ENCODE results near the gene NPBWR2. TPM values are rescaled to one million over a fixed set of nuclear protein-coding genes. Genes with fewer than 3 reads are reported as not detected.

Gene NPBWR2
- total RNA-seq, 4 donors from 2014 or later = not detected

DNA sequence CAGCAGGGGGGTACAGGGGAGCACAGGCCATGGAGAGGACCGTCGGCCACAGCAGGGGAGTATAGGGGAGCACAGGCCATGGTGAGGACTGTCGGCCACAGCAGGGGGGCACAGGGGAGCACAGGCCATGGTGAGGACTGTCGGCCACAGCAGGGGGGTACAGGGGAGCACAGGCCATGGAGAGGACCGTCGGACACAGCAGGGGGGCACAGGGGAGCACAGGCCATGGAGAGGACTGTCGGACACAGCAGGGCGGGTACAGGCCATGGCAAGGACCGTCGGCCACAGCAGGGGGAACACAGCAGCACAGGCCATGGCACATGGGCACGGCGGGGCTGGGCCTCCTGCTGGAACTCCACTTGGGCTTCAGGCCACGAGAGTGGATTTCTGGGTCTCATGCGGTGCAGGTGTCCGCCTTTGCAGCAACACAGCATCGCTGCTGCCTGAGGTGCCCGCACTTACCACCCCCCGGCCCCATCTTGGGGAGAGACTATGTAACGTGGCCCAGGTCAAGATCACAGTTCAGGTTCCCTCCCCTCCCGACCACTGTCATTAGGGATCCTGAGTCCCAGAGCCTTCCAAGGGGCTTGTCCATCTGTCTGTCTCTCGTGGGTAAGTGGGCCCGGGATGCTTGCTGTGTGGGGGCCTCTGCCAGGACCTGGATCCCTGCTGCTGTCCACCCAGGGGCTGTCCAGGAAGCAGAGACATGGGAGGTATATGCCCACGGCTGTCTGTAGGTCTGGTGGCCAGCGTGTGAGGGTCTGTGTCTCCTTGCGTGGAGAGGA is 2.5 kb downstream of the NPBWR2 start:
- H3K9me3 ChIP-seq = no peaks in the 10 kb centered on the region
- H3K4me3 ChIP-seq = no peak overlapping the region
- ATAC-seq = no peak
- no peaks in the 10 kb centered on the region for H3K36me3 ChIP-seq
- H3K4me1 ChIP-seq = peaks cover 0 to 13% (median 7%) of the 10 kb centered on the region in 3 donors
- TF ChIP-seq POLR2A (IDR thresholded peaks at IDR 0.05) (no peak), POLR2AphosphoS5 (IDR thresholded peaks at IDR 0.05) (no peak), EP300 (IDR thresholded peaks at IDR 0.05) (no peak)
- TF ChIP-seq, protein P1, sequence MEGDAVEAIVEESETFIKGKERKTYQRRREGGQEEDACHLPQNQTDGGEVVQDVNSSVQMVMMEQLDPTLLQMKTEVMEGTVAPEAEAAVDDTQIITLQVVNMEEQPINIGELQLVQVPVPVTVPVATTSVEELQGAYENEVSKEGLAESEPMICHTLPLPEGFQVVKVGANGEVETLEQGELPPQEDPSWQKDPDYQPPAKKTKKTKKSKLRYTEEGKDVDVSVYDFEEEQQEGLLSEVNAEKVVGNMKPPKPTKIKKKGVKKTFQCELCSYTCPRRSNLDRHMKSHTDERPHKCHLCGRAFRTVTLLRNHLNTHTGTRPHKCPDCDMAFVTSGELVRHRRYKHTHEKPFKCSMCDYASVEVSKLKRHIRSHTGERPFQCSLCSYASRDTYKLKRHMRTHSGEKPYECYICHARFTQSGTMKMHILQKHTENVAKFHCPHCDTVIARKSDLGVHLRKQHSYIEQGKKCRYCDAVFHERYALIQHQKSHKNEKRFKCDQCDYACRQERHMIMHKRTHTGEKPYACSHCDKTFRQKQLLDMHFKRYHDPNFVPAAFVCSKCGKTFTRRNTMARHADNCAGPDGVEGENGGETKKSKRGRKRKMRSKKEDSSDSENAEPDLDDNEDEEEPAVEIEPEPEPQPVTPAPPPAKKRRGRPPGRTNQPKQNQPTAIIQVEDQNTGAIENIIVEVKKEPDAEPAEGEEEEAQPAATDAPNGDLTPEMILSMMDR (IDR thresholded peaks at IDR 0.05) = no peak
- 61% methylated on average over 4 of the region's 25 CpGs; no CpG with 5 or more reads in 1 of the 2 donors for WGBS, 2 donors (ENCODE audit: low coverage in 1 of 2)
- peaks cover 86% of the 10 kb centered on the region for H3K27me3 ChIP-seq
- no peak overlapping the region for H3K27ac ChIP-seq

DNA sequence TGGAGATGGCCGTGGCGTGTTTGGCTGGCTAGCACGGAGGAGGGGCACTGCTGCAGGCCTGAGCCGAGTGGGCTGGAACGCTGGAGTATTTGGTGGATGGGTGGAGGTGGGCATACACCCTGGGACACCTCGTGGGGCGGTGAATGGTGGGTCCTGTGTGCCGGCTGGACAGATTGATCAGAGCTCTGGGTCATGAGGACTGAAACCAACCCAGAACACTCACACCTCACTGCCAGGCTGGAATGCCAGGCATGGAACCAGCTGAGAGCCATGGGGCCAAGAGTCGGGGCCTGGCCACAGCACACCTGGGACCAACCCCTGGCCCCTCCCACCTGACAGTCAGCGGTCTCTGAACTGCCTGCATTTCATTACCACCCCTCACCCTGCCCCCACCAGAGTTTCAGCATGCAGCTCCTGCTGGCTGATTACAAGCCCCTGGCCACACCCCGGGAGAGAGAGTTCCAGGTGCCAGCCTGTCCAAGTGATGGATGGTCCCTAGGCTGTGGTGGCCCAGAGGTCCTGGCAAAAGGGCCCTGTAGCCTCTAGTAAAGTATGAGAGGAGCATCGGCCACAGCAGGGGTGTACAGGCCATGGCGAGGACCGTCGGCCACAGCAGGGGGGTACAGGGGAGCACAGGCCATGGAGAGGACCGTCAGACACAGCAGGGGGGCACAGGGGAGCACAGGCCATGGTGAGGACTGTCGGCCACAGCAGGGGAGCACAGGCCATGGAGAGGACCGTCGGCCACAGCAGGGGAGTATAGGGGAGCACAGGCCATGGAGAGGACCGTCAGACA is 3.3 kb downstream of the NPBWR2 start:
- TF ChIP-seq POLR2AphosphoS5 (IDR thresholded peaks at IDR 0.05) = no peak
- TF ChIP-seq POLR2A (IDR thresholded peaks at IDR 0.05) = no peak
- no peak for TF ChIP-seq EP300 (IDR thresholded peaks at IDR 0.05)
- TF ChIP-seq, protein P1 (IDR thresholded peaks at IDR 0.05) = no peak
- 64 to 69% methylated on average over 8 to 9 of the region's 20 CpGs for WGBS, 2 donors (ENCODE audit: low coverage in 1 of 2)

DNA sequence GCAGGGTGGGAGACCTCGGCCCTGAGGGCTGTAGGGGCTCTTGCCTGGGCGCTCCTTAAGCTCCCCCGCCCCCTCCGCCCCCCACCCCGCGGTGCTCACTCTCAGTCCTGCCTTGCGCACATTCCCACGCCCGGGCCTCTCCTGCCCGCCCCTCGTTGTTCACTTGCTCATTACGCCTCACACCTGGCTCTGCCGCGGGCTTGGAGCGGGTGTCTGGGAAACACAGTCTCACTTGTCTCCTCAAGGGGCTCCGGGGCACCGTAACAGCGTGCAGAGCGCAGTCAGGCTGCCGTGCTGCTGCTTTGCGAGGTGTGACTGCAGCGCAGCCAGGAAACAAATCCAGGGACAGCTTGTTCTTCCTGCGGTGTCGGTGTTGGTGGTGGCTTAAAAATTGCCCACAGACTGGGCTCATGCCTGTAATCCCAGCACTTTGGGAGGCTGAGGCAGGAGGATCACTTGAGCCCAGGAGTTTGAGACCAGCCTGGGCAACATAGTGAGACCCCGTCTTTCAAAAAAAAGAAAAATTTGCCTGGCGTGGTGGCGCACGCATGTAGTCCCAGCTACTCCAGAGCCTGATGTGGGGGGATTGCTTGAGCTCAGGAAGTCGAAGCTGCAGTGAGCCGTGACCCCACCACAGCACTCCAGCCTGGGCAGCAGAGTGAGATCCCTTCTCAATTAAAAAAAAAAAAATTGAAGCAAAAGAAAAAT is 4.6 kb downstream of the NPBWR2 start:
- H3K27ac ChIP-seq = no peak overlapping the region
- no peak for TF ChIP-seq EP300 (IDR thresholded peaks at IDR 0.05)
- no peak for TF ChIP-seq POLR2AphosphoS5 (IDR thresholded peaks at IDR 0.05)
- no peak for TF ChIP-seq POLR2A (IDR thresholded peaks at IDR 0.05)
- WGBS, 2 donors (ENCODE audit: low coverage in 1 of 2) = 67 to 90% methylated on average over 2 to 4 of the region's 30 CpGs
- no peaks in the 10 kb centered on the region for H3K9me3 ChIP-seq
- H3K27me3 ChIP-seq = peaks cover 96% of the 10 kb centered on the region
- peaks cover 0 to 13% (median 7%) of the 10 kb centered on the region in 3 donors for H3K4me1 ChIP-seq
- peak overlapping the region in 1 of 2 donors; percentile 49 for H3K4me3 ChIP-seq
- no peaks in the 10 kb centered on the region for H3K36me3 ChIP-seq
- no peak for ATAC-seq

More for the DNA sequence above, 3.3 kb downstream of the NPBWR2 start:
- Histone ChIP-seq H3K4me3 (no peak overlapping the region), H3K27ac (no peak overlapping the region), H3K4me1 (peaks cover 0 to 13% (median 7%) of the 10 kb centered on the region in 3 donors), H3K36me3 (no peaks in the 10 kb centered on the region), H3K9me3 (no peaks in the 10 kb centered on the region), H3K27me3 (peaks cover 91% of the 10 kb centered on the region)
- ATAC-seq = no peak

DNA sequence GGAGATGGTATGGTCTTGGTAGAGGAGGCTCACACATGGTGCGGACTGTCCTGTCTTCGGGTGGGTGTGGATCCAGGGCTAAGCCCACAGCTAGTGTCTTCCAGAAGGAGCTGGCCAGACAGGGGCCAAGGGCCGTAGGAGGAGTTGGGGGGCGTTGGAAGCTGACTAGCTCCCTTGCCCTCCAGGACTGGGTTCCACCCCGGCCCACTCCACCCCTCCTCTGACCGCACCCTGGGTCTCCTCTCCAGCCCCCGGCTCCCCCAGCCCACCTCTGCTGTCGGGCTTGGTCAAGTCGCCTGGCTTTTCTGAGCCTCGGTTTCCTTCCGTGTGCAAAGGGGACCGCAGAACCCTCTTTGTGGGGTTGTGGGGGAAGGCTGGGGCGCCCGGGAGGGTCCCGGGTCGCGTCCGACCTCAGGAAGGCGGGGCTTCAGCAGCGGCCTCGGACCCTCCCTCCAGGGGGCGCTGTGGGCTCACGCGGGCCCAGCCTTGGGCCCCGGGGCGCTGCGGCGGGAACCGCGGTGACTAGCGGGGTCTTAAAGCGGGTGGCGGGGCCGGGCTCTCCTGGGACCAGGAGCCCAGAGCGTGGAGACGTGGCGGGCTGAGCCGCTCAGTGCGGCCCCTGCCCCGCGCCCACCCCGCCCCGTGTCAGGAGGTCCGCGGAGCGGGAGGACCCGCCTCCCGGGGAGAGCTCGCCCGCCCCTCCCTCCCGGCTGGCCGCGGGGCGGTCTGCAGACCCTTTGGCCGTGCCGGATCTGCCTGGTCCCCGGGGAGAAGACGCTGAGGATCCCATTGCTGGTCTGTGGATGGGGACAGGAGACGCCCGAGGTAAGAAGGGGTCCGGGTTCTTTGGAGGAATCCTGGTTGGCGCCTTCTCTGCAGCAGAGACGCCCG is 5.4 kb downstream of the NPBWR2 start:
- H3K9me3 ChIP-seq = no peaks in the 10 kb centered on the region
- H3K27ac ChIP-seq = no peak overlapping the region
- no peaks in the 10 kb centered on the region for H3K36me3 ChIP-seq
- peak overlapping the region in 1 of 2 donors; percentile 49 for H3K4me3 ChIP-seq
- H3K4me1 ChIP-seq = peaks cover 0 to 13% (median 7%) of the 10 kb centered on the region in 3 donors
- 41 to 65% methylated on average over 2 to 4 of the region's 64 CpGs for WGBS, 2 donors (ENCODE audit: low coverage in 1 of 2)
- peaks cover 96% of the 10 kb centered on the region for H3K27me3 ChIP-seq
- peak; percentile 55 for ATAC-seq
- TF ChIP-seq POLR2AphosphoS5 (IDR thresholded peaks at IDR 0.05) = no peak
- no peak for TF ChIP-seq EP300 (IDR thresholded peaks at IDR 0.05)
- TF ChIP-seq, protein P1 (IDR thresholded peaks at IDR 0.05) = peak in 3 of 4 experiments; percentile 25 to 71 (median 40)
